H1 (cell line): ENCODE results near the gene RBSN. TPM values are rescaled to one million over a fixed set of nuclear protein-coding genes. Genes with fewer than 3 reads are reported as not detected.
A peak's percentile ranks its signal among the peaks of the same experiment; 100 is the strongest.

Experiments used
- CTCF ChIA-PET: fragments of 300-600 bp; sonication (Branson Sonifier 250); formaldehyde crosslinking; loops from one replicate; lab custom pipeline; 2021; ENCODE audit not compliant: partially characterized antibody; lab: Charles Lee
- POLR2A ChIA-PET: fragments of 300-600 bp; sonication (Branson Sonifier 250); formaldehyde crosslinking; loops from one replicate; lab custom pipeline; 2021; ENCODE audit warnings: inconsistent platforms; ENCODE audit not compliant: partially characterized antibody; lab: Charles Lee
- DNase-seq, 2 experiments: peaks; one replicate each; pipeline versions ENCODE4 v3.0.0 to v3.0.0-alpha.2; 2010 to 2022; ENCODE audit warnings: low spot score in 2 of 2, low read depth in 1 of 2, mixed read lengths in 1 of 2
- FAIRE-seq: peaks from 2 replicates; lab custom pipeline; 2011; peaks lifted over from hg19 to GRCh38; lab: Jason Lieb, UNC
- H2AFZ ChIP-seq: 2 replicates; pipeline ENCODE4 v1.8.1; 2012; ENCODE audit warnings: low read length, inconsistent platforms
- H2AK5ac ChIP-seq: 2 replicates; pipeline ENCODE4 v1.6.1; 2013; ENCODE audit warnings: low read depth, low read length
- H2BK120ac ChIP-seq: replicated peaks from 2 replicates; pipeline ENCODE3; 2013; ENCODE audit warnings: low read depth, low read length, inconsistent platforms
- H2BK12ac ChIP-seq: 2 replicates; pipeline ENCODE4 v1.6.1; 2013; ENCODE audit warnings: low read depth, low read length
- H2BK15ac ChIP-seq: 2 replicates; pipeline ENCODE4 v1.6.1; 2013; ENCODE audit warnings: low read length
- H2BK20ac ChIP-seq: 2 replicates; pipeline ENCODE4 v1.6.1; 2013; ENCODE audit warnings: low read length
- H2BK5ac ChIP-seq: 2 replicates; pipeline ENCODE4 v1.6.1; 2013; ENCODE audit warnings: low read depth, low read length
- H3K14ac ChIP-seq: 2 replicates; pipeline ENCODE4 v1.6.1; 2013; ENCODE audit warnings: inconsistent platforms; ENCODE audit not compliant: insufficient read length
- H3K18ac ChIP-seq: 2 replicates; pipeline ENCODE4 v1.6.1; 2013; ENCODE audit warnings: low read length; ENCODE audit errors: extremely low read depth
- H3K23ac ChIP-seq: 2 replicates; pipeline ENCODE4 v1.6.1; 2013; ENCODE audit warnings: inconsistent platforms; ENCODE audit not compliant: insufficient read length
- H3K23me2 ChIP-seq: 2 replicates; pipeline ENCODE4 v1.6.1; 2013; ENCODE audit warnings: low read depth, low read length
- H3K27ac ChIP-seq: 2 replicates; pipeline ENCODE4 v1.6.1; 2011; ENCODE audit warnings: low read depth, low read length, inconsistent platforms
- H3K27me3 ChIP-seq, 4 experiments: replicated peaks in 1 of 4; 1 replicate in 1 of 4; 2 replicates in 3 of 4; pipeline versions ENCODE4 v1.6.1 to v1.8.1; 2011 to 2013; ENCODE audit warnings: low read length in 3 of 4, mild to moderate bottlenecking in 3 of 4, inconsistent platforms in 2 of 4, mixed read lengths in 2 of 4, moderate library complexity in 1 of 4; ENCODE audit not compliant: control insufficient read depth in 3 of 4, insufficient read depth in 3 of 4; ENCODE audit errors: extremely low read depth in 1 of 4
- H3K36me3 ChIP-seq, 4 experiments: 2 replicates each; pipeline versions ENCODE4 v1.6.1 to v1.8.1; 2011 to 2013; ENCODE audit warnings: mild to moderate bottlenecking in 4 of 4, low read length in 3 of 4, moderate library complexity in 2 of 4, control low read depth in 1 of 4, inconsistent platforms in 1 of 4; ENCODE audit not compliant: insufficient read depth in 4 of 4, control insufficient read depth in 2 of 4
- H3K4ac ChIP-seq: replicated peaks from 2 replicates; pipeline ENCODE3; 2013; ENCODE audit warnings: low read length, low read depth, mixed read lengths, inconsistent platforms; ENCODE audit not compliant: insufficient read length
- H3K4me1 ChIP-seq, 4 experiments: replicated peaks in 1 of 4; 1 replicate in 1 of 4; 2 replicates in 3 of 4; pipeline versions ENCODE4 v1.6.1 to v1.8.1; 2011 to 2013; ENCODE audit warnings: low read length in 3 of 4, inconsistent platforms in 2 of 4, mixed read lengths in 1 of 4; ENCODE audit not compliant: insufficient read depth in 4 of 4, control insufficient read depth in 3 of 4
- H3K4me2 ChIP-seq, 2 experiments: 2 replicates each; pipeline versions ENCODE4 v1.6.1 to v1.8.1; 2011 to 2013; ENCODE audit warnings: low read depth in 2 of 2, low read length in 2 of 2, control low read depth in 1 of 2, inconsistent platforms in 1 of 2, mild to moderate bottlenecking in 1 of 2; ENCODE audit not compliant: insufficient read depth in 1 of 2
- H3K4me3 ChIP-seq, 4 experiments: fragments of 200-600, 300-600 bp in 1 of 4; sonication (generic), shearing (Covaris generic), sonication (Bioruptor Twin) in 1 of 4; 2 replicates each; pipeline versions ENCODE4 v1.5.1 to v1.8.1; 2011 to 2016; ENCODE audit warnings: low read length in 4 of 4, low read depth in 3 of 4, control low read depth in 2 of 4, inconsistent platforms in 2 of 4, mild to moderate bottlenecking in 2 of 4, mixed read lengths in 1 of 4, moderate library complexity in 1 of 4; ENCODE audit not compliant: insufficient read depth in 2 of 4; ENCODE audit errors: extremely low read depth in 1 of 4
- H3K56ac ChIP-seq: replicated peaks from 2 replicates; pipeline ENCODE3; 2013; ENCODE audit warnings: low read depth, mild to moderate bottlenecking, mixed read lengths, low read length, inconsistent platforms; ENCODE audit not compliant: insufficient read length
- H3K79me1 ChIP-seq: 2 replicates; pipeline ENCODE4 v1.6.1; 2013; ENCODE audit warnings: low read depth, low read length, control low read depth
- H3K79me2 ChIP-seq, 2 experiments: 2 replicates each; pipeline versions ENCODE4 v1.6.1 to v1.8.1; 2012 to 2013; ENCODE audit warnings: low read length in 2 of 2, mild to moderate bottlenecking in 2 of 2, inconsistent platforms in 1 of 2; ENCODE audit not compliant: insufficient read depth in 2 of 2, control insufficient read depth in 1 of 2
- H3K9ac ChIP-seq, 4 experiments: replicated peaks in 1 of 4; 1 replicate in 1 of 4; 2 replicates in 3 of 4; pipeline versions ENCODE4 v1.6.1 to v1.8.1; 2011 to 2013; ENCODE audit warnings: low read depth in 3 of 4, low read length in 3 of 4, control low read depth in 2 of 4, mild to moderate bottlenecking in 2 of 4, moderate library complexity in 2 of 4, inconsistent platforms in 1 of 4; ENCODE audit errors: extremely low read depth in 1 of 4
- H3K9me3 ChIP-seq, 2 experiments: 2 replicates each; pipeline versions ENCODE4 v1.6.1 to v1.8.1; 2012 to 2013; ENCODE audit warnings: mild to moderate bottlenecking in 2 of 2, moderate library complexity in 2 of 2, control low read depth in 1 of 2, inconsistent platforms in 1 of 2, low read depth in 1 of 2, low read length in 1 of 2, mixed read lengths in 1 of 2; ENCODE audit not compliant: insufficient read depth in 2 of 2
- H4K20me1 ChIP-seq, 2 experiments: replicated peaks in 1 of 2; 2 replicates each; pipeline versions ENCODE3 to v1.8.1; 2011 to 2013; ENCODE audit warnings: inconsistent platforms in 2 of 2, low read length in 2 of 2, mild to moderate bottlenecking in 1 of 2; ENCODE audit not compliant: insufficient read depth in 2 of 2, control insufficient read depth in 1 of 2
- H4K5ac ChIP-seq: 2 replicates; pipeline ENCODE4 v1.6.1; 2013; ENCODE audit warnings: low read length, low read depth, mixed read lengths, inconsistent platforms; ENCODE audit not compliant: insufficient read length
- H4K8ac ChIP-seq: 2 replicates; pipeline ENCODE4 v1.8.0; 2013; ENCODE audit warnings: mild to moderate bottlenecking, moderate library complexity, low read length, inconsistent platforms; ENCODE audit not compliant: insufficient read depth; ENCODE audit errors: extremely low read depth
- H4K91ac ChIP-seq: replicated peaks from 2 replicates; pipeline ENCODE3; 2013; ENCODE audit warnings: low read length, mixed read lengths, inconsistent platforms; ENCODE audit not compliant: insufficient read length
- EZH2 ChIP-seq: fragments of 200-600 bp; sonication (generic); IDR thresholded peaks from 2 replicates; pipeline ENCODE4 v1.7.1; 2012; ENCODE audit warnings: low read depth, mild to moderate bottlenecking, moderate library complexity, low read length, inconsistent platforms; ENCODE audit not compliant: severe bottlenecking
- WGBS, 2 experiments: shearing (Covaris generic) in 1 of 2; methylation state at CpG; one replicate each; pipeline versions ENCODE4 v1.1.6 to v1.1.7; 2013 to 2015; ENCODE audit warnings: low lambda C conversion rate in 2 of 2, mixed read lengths in 2 of 2, inconsistent platforms in 1 of 2, low coverage in 1 of 2, missing lambda C conversion rate in 1 of 2; ENCODE audit not compliant: insufficient replicate concordance in 2 of 2, insufficient coverage in 1 of 2, insufficient read length in 1 of 2; ENCODE audit errors: extremely low coverage in 1 of 2, missing lambda C conversion rate in 1 of 2; 5-methylcytosine and 5-hydroxymethylcytosine counted together
- polyA plus RNA-seq, 7 experiments: library from polyadenylated mRNA; depleted of rRNA in 3 of 7; stranded (reverse) in 5 of 7; unstranded in 2 of 7; fragments of >200 nt in 5 of 7; fragments of 200-250 nt in 2 of 7; gene quantifications; 1 replicate in 5 of 7; 2 replicates in 1 of 7; 4 replicates in 1 of 7; pipeline versions ENCODE4 v1.2.1 to v1.2.3, GENCODE V29; 2011 to 2013; ENCODE audit warnings: missing spikeins in 2 of 7, mixed read lengths in 2 of 7
- total RNA-seq: library from RNA; stranded (reverse); fragmentation: NEBNext Ultra II Directional; extraction: Animal tissue kit (Norgen Biotek cat#: 25700); gene quantifications from 2 replicates; pipeline ENCODE4 v1.2.1, GENCODE V29; 2021

RBSN gene
- total and polyA plus RNA-seq, 2 of the 8 experiments (the other 6 are each of a cell fraction or from before 2014, with no cell fraction given): 5.9 to 20.0 TPM

GRCh38 chr3:15112011-15112410 is 13.1 kb upstream of the RBSN start:
- no peak overlapping the region for H4K5ac ChIP-seq
- DNase-seq (no peak), FAIRE-seq (no peak)
- ChIA-PET CTCF (interaction anchor here (0.9 to 1.8 kb wide), 3 partner anchors 9 to 293 kb away, joined by 3 read pairs; no protein-coding TSS in a partner anchor), POLR2A (no interaction called here)
- 77% methylated on average over 3 of the region's 3 CpGs; no CpG with 5 or more reads in 1 of the 2 experiments for WGBS, 2 experiments
- no peak overlapping the region for H3K56ac ChIP-seq
- H3K23me2 ChIP-seq: no peaks in the 10 kb centered on the region
- H3K79me1 ChIP-seq: no peaks in the 10 kb centered on the region
- no peak overlapping the region for H2BK120ac ChIP-seq
- no peaks in the 10 kb centered on the region for H3K27me3 ChIP-seq
- H3K4me1 ChIP-seq: peaks cover 1 to 18% (median 7%) of the 10 kb centered on the region in 4 experiments; a peak in 5 of 7 replicates
- H3K4ac ChIP-seq: no peak overlapping the region
- H4K20me1 ChIP-seq: no peaks in the 10 kb centered on the region
- H2AFZ ChIP-seq: no peak overlapping the region
- H3K23ac ChIP-seq: no peak overlapping the region
- H3K4me2 ChIP-seq: no peak overlapping the region
- H3K4me3 ChIP-seq: no peak overlapping the region
- H3K14ac ChIP-seq: no peak overlapping the region
- no peak overlapping the region for H2BK5ac ChIP-seq
- peak overlapping the region; percentile 35; the same call in 1 of the 2 replicates for H2BK20ac ChIP-seq
- H3K36me3 ChIP-seq: no peaks in the 10 kb centered on the region
- no peak overlapping the region for H3K9ac ChIP-seq
- no peak overlapping the region for H4K91ac ChIP-seq
- H2AK5ac ChIP-seq: no peak overlapping the region
- H2BK15ac ChIP-seq: 0 out of 2 replicates have a peak overlapping the region, but pooled peaks have one; percentile 83
- no peak overlapping the region for H3K18ac ChIP-seq
- H2BK12ac ChIP-seq: no peak overlapping the region
- no peak overlapping the region for H3K27ac ChIP-seq
- H4K8ac ChIP-seq: no peak overlapping the region
- no peaks in the 10 kb centered on the region for H3K9me3 ChIP-seq
- no peak for TF ChIP-seq EZH2
- no peaks in the 10 kb centered on the region for H3K79me2 ChIP-seq
